GM18505 (cell line): ENCODE measurements around the gene FBXW8.

Experiments used
- ATAC-seq: cut with Tn5 transposase; IDR thresholded peaks from one replicate; pipeline ENCODE4 v1.9.1; 2021; ENCODE audit not compliant: unreplicated experiment
- POLR2A ChIP-seq: IDR thresholded peaks from 4 replicates; pipeline ENCODE4 v1.6.1; 2011; ENCODE audit warnings: borderline replicate concordance; ENCODE audit not compliant: insufficient read depth, insufficient read length; ENCODE audit errors: extremely low read depth

The FBXW8 gene

DNA sequence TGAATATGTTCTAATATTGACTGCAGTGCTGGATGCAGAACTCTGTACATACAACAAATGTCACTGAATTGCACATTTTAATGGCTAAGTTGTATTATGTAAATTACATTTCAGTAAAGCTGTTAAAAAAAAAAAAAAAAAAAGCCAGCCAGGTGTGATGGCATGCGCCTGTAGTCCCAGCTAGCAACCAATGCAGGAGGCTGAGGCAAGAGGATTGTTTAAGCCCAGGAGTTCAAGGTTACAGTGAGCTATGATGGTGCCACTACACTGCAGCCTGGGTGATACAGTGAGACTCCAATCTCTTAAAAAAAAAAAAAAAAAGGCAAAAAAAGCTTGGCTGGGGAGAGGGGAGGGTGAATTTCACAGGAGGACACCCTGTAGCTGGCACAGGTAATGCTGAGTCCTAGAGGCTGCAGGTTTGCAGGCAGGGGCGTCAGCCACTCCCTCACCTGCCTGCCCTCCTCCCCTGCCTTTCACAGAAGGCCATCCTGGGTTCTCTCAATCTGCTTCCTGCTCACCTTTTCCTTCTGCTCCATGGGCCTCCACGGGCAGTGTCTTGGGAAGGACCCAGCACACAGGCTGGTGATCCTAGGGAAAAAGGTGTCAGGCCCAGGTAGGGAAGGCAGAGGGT lies 147.8 kb downstream of the FBXW8 start:
- ATAC-seq: no peak

DNA sequence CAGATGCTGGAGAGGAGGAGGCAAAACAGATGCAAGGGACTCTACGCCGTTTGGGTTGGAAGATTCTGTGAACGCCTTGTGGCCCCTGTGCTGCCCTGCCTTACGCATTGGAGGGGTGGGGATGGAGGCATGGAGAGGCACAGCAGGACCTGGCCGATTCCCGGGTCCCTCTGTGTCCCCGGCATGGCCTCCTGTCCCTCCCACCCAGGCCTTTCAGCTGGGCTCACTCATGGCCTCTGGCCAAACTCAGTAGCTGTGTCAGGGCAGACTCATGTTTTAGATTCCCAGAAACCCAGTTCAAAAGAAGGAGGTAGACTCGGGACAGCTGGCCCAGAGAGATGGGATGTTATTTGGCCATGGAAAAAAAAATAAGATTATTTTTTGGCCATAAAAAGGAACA lies 148.4 kb downstream of the FBXW8 start:
- ATAC-seq: no peak
- no peak for TF ChIP-seq POLR2A

More for the DNA sequence above, 147.8 kb downstream of the FBXW8 start:
- no peak for TF ChIP-seq POLR2A

DNA sequence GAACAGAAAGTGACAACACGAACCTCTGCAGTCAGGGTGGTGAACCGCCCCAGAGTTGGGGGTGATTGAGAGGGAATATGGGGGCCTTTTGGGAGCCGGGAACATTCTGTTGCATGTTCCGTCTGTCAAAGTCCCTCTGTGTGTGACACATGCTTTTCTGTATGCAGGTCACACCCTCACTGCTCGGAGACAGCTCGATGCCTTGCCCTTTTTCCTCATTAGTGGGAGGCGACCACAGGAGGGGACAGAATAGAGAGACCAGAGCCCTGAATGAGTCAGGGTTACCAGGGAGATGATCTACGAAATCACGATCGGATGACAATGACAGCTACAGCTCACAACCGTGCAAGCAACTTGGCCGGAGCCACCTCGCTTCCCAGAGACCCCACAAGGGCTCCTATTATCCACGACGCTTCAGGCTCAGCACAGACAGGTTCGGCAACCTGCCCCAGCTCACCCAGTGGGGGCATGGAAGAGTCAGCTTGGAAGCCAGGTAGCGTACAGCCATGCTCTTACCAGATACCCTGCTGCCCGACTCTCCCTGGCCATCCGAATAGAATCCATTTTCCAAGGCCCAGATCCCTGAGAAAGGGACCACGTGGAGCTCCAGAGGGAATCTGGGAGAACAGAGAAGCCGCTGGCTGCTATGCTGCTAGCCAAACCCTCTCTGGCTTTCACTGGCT lies 149.6 kb downstream of the FBXW8 start:
- TF ChIP-seq POLR2A: no peak
- no peak for ATAC-seq

DNA sequence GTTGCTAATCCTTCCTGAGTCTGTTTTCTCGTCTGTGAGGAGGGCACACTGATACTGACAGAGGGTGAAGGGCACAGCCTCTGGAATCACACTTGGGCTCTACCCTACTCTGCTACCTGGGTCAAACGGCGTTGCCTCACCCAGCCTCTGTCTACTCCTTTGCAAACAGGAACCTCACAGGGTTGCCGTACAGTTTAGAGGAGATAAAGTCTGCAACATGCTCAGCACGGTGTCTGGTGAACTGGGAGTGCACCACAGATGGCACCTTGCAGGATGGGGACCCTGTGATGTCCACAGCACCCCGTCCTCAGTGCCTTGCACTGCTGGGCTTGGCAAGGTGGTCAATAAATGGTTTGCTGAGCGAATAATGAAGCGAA lies 150.2 kb downstream of the FBXW8 start:
- ATAC-seq: no peak
- TF ChIP-seq POLR2A: no peak

DNA sequence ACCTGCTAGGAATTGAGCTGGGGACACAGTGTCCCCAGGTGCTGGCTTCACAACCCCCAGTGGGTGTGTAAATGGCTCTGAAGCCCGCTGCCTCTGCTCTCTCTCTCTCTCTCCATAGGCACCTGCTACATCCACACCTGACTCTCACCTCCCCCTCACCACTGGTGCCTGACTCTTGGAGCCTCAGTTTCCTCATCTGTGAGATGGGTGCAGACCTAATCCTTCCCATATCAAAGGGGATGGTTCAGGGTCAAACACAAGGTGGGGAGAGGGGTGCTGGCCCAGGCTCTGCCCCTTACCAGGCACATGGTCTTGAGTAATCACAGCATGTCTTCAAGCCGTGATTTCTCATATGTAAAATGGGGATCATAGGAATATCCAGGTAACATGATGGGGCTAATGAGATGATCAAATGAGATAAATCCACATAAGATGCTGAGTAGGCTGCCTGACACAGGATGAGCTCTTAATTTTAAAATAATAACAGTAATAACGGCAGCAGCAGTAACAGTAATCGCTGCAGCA lies 150.9 kb downstream of the FBXW8 start:
- ATAC-seq: no peak
- no peak for TF ChIP-seq POLR2A

DNA sequence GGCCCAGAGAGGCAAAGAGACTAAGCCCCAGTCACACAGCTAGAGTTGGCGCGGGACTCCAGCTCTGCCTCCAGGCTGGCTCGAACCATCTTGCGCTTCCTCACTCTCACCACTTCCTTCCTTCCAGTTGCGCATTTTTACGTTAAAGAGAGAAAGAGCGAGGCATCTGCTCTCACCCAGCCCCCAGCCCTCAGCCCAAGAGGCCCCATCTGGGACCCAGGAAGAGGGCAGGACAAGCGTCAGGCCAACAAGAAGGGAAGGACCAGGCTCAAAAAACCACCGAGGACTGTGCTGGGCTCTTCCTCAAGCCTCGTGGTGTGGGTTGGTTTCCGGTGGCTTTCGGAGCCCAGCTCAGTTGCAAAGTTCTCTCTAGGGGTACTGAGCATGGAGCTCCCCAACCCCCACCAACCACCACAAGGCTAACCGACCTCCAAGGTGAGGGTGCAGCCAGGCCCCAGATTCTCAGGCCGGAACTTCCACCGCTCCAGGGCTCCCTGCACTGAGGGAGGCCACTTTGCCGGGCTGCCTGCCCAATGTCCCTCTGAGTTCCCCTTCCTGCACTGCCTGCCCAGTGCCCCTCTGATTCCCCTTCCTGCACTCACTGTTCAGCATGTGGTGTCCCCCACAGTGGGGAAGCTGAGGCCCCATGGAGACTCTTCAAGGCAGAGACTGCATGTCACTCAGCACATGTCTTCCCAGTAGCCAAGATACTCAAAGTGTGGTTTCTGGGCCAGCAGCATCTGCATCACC lies 152.6 kb downstream of the FBXW8 start:
- ATAC-seq: no peak
- TF ChIP-seq POLR2A: no peak

DNA sequence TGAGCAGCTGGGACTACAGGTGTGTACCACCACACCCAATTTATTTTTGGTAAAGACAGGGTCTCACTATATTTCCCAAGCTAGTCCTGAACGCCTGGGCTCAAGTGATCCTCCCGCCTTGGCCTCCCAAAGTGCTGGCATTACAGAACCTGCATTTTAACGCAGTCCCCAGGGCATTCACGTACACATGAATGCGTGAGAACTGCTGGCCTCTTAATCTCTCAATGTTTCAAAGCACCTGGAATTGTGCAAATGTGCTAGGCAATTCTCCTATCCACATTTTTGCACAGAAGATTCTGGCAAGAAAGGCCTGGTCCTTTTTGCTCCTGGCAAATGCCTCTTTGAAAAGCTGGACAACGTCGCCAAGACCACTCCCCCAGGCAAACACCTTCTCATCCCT lies 153.3 kb downstream of the FBXW8 start:
- ATAC-seq: no peak
- no peak for TF ChIP-seq POLR2A

DNA sequence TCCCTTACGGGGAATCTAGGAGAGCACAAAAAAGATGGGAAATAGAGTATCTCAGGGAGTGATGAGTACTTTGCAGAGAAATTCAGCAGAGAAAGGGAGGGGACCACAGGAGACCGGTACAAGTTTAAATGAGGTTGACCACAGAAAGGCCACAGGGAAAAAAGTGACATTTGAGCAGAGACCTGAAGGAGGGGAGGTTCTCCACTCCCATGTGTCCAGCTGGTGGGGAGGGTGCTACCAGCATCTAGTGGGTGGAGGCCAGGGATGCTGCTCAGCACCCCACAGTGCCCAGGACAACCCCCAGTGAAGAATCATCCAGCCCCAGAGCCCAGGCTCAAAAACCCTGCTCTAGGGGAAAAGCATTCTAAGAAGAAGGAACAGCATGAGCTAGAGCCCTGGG lies 153.8 kb downstream of the FBXW8 start:
- no peak for ATAC-seq
- no peak for TF ChIP-seq POLR2A

DNA sequence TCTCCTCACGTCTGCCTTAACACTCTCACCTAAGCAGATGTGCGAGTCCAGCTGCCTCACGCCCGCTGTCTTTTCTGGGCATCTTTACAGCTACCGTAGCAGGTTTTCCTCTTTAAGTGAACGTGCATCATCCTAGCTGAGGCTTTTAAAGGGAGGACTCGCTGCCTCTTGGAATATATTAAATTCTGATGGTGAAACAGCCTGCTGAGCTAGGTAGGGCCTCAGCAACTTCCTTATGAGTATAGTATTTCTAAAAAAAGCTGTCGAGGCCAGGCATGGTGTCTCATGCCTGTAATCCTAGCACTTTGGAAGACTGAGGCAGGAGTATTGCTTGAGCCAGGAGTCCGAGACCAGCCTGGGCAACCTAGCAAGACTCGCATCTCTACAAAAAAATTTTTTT lies 156.3 kb downstream of the FBXW8 start:
- TF ChIP-seq POLR2A: no peak
- ATAC-seq: no peak

DNA sequence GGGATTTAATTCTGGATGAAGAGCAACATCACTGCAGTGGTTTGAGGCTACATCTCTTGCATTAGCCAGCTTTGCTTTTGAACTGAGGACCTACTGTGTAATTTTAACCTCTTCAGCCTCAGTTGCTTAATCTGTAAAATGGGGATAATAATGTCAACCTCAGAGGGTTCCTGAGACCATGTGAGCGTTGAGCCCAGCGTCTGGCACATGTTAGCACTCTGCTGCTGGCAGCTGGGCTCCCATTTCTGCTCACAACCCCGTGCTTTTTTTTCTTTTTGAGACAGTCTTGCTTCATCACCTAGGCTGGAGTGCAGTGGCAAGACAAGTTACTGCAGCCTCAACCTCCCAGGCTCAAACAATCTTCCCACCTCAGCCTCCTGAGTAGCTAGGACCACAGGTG lies 156.9 kb downstream of the FBXW8 start:
- no peak for ATAC-seq
- TF ChIP-seq POLR2A: no peak

DNA sequence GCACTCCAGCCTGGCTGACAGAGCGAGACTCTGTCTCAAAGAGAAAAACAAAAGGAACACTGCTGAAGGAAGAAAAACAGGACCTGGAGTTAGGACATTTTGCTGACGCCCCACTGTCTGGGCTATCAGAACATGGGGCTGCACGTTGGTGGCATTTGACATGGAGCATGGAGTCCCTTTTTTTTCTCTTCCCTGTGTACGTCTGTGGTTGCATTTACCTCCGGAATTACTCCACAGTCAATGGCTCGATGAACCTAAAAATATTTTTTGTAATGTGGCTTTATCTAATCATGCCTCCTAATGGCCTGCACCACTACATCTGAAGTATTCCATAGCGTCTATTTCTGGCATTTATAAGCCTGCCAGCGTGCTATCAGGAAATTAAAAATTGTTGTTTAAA lies 157.7 kb downstream of the FBXW8 start:
- no peak for TF ChIP-seq POLR2A
- ATAC-seq: no peak

DNA sequence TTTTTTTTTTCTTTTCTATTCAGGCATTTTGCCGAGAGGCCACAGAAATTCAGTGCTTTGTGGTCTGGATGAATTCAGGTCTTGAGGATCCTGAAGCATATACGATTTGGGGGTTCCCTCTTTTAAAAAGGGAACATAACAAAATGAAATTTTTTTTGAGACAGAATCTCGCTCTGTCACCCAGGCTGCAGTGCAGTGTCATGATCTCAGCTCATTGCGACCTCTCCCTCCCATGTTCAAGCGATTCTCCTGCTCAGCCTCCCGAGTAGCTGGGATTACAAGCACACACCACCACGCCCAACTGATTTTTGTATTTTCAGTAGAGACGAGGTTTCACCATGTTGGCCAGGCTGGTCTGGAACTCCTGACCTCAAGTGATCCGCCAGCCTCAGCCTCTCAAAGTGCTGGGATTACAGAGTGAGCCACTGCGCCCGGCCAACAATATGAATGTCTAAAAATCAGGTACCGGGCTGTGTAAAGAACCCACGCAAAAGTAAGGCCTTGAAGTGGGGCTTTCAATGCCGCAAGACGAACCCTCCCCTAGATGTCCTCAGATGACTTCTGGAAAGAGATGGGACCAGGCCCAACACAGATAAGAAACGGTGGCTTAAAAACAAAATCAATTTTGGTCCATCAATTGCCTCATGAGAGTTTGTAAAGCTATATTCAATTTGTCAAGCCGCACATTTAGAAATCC lies 158.5 kb downstream of the FBXW8 start:
- no peak for TF ChIP-seq POLR2A
- ATAC-seq: no peak
